Endothelial cell of umbilical vein (primary cell): Measurements from ENCODE around the gene ZNF526. TPM values are rescaled to one million over a fixed set of nuclear protein-coding genes. Genes with fewer than 3 reads are reported as not detected.

Experiments
- BruUV-seq: library from RNA; stranded (reverse); fragments of 400-500 nt; replicated peaks from 2 replicates; lab custom pipeline; 2021; lab: Mats Ljungman, UMichigan
- CTCF ChIA-PET: fragments of 300-600, 350-600 bp; sonication (Branson Sonifier 250); formaldehyde crosslinking; loops from one replicate; lab custom pipeline; 2021; ENCODE audit warnings: antibody characterized with exemption, inconsistent platforms; lab: Charles Lee
- POLR2A ChIA-PET: fragments of 300-600, 350-600 bp; sonication (Branson Sonifier 250); formaldehyde crosslinking; loops from one replicate; lab custom pipeline; 2021; ENCODE audit warnings: antibody characterized with exemption, inconsistent platforms; lab: Charles Lee
- DNase-seq: peaks from one replicate; pipeline ENCODE4 v3.0.0-alpha.2; 2011; ENCODE audit warnings: low read depth, low spot score
- FAIRE-seq: peaks from 2 replicates; lab custom pipeline; 2011; peaks lifted over from hg19 to GRCh38; lab: Jason Lieb, UNC
- H2AFZ ChIP-seq: 2 replicates; pipeline ENCODE4 v1.6.0; 2012; ENCODE audit warnings: low read depth, low read length, control low read depth, inconsistent platforms
- H3K27ac ChIP-seq: 2 replicates; pipeline ENCODE4 v1.5.1; 2011; ENCODE audit warnings: low read depth, mild to moderate bottlenecking, control low read depth, low read length, moderate library complexity; ENCODE audit not compliant: insufficient read depth
- H3K27me3 ChIP-seq, 2 experiments: 2 replicates each; pipeline versions ENCODE4 v1.6.0 to v1.6.1; 2011; ENCODE audit warnings: low read length in 2 of 2, mixed read lengths in 1 of 2; ENCODE audit not compliant: control insufficient read depth in 2 of 2, insufficient read depth in 2 of 2
- H3K36me3 ChIP-seq, 2 experiments: 2 replicates in 1 of 2; 3 replicates in 1 of 2; pipeline ENCODE4 v1.5.1; 2011; ENCODE audit warnings: low read length in 2 of 2, mild to moderate bottlenecking in 1 of 2, moderate library complexity in 1 of 2; ENCODE audit not compliant: control insufficient read depth in 2 of 2, insufficient read depth in 2 of 2; ENCODE audit errors: extremely low read depth in 1 of 2
- H3K4me1 ChIP-seq: 3 replicates; pipeline ENCODE4 v1.5.1; 2011; ENCODE audit warnings: mild to moderate bottlenecking, low read length; ENCODE audit not compliant: control insufficient read depth, insufficient read depth; ENCODE audit errors: extremely low read depth
- H3K4me2 ChIP-seq: 2 replicates; pipeline ENCODE4 v1.6.1; 2011; ENCODE audit warnings: low read length, control low read depth, mixed read lengths; ENCODE audit not compliant: insufficient read depth
- H3K4me3 ChIP-seq, 3 experiments: fragments of 200-600 bp in 1 of 3; sonication (generic), shearing (Covaris generic) in 1 of 3; replicated peaks in 1 of 3; 2 replicates each; pipeline ENCODE4 v1.5.1; 2011 to 2016; ENCODE audit warnings: control low read depth in 3 of 3, low read length in 3 of 3, mild to moderate bottlenecking in 2 of 3, inconsistent platforms in 1 of 3, low read depth in 1 of 3, moderate library complexity in 1 of 3; ENCODE audit not compliant: insufficient read depth in 1 of 3
- H3K79me2 ChIP-seq: 2 replicates; pipeline ENCODE4 v1.6.0; 2012; ENCODE audit warnings: low read length, inconsistent platforms; ENCODE audit not compliant: control insufficient read depth, insufficient read depth
- H3K9ac ChIP-seq: replicated peaks from 2 replicates; pipeline ENCODE3; 2011; ENCODE audit warnings: low read length, control low read depth; ENCODE audit not compliant: insufficient read depth; ENCODE audit errors: extremely low read depth
- H3K9me1 ChIP-seq: replicated peaks from 3 replicates; pipeline ENCODE4 v1.6.0; 2011; ENCODE audit warnings: mild to moderate bottlenecking, low read length; ENCODE audit not compliant: control insufficient read depth, insufficient read depth; ENCODE audit errors: extremely low read depth
- H3K9me3 ChIP-seq: replicated peaks from 2 replicates; pipeline ENCODE4 v1.5.1; 2012; ENCODE audit warnings: low read length, inconsistent platforms; ENCODE audit not compliant: control insufficient read depth, insufficient read depth
- H4K20me1 ChIP-seq: replicated peaks from 2 replicates; pipeline ENCODE3; 2011; ENCODE audit warnings: mild to moderate bottlenecking, low read length; ENCODE audit not compliant: control insufficient read depth, insufficient read depth; ENCODE audit errors: extremely low read depth
- CTCF ChIP-seq, 2 donors: IDR thresholded peaks; 1 replicate in 1 of 2; 2 replicates in 1 of 2; pipeline ENCODE4 v1.5.1; 2011; ENCODE audit warnings: low read length in 2 of 2, mild to moderate bottlenecking in 2 of 2, moderate library complexity in 2 of 2, control low read depth in 1 of 2, inconsistent platforms in 1 of 2, low read depth in 1 of 2; ENCODE audit not compliant: insufficient read depth in 1 of 2; ENCODE audit errors: extremely low read depth in 1 of 2
- EZH2 ChIP-seq: IDR thresholded peaks from 2 replicates; pipeline ENCODE4 v1.6.1; 2012; ENCODE audit warnings: borderline replicate concordance, low read depth, mild to moderate bottlenecking, moderate library complexity, low read length, inconsistent platforms; ENCODE audit not compliant: severe bottlenecking
- FOS ChIP-seq: IDR thresholded peaks from 2 replicates; pipeline ENCODE4 v1.6.1; 2011; ENCODE audit warnings: mild to moderate bottlenecking, low read length, moderate library complexity, borderline replicate concordance; ENCODE audit not compliant: insufficient read depth
- GATA2 ChIP-seq: IDR thresholded peaks from 2 replicates; pipeline ENCODE4 v1.7.0; 2011; ENCODE audit warnings: low read depth, mild to moderate bottlenecking, moderate library complexity, mixed read lengths, low read length; ENCODE audit not compliant: insufficient read length, insufficient read depth
- JUN ChIP-seq: IDR thresholded peaks from 2 replicates; pipeline ENCODE4 v1.6.1; 2011; ENCODE audit warnings: borderline replicate concordance, low read depth; ENCODE audit not compliant: insufficient read length, insufficient read depth
- MAX ChIP-seq: IDR thresholded peaks from 2 replicates; pipeline ENCODE4 v1.6.1; 2011; ENCODE audit not compliant: insufficient read depth, insufficient read length
- MYC ChIP-seq: IDR thresholded peaks from one replicate; pipeline ENCODE4 v1.6.1; 2011; ENCODE audit warnings: mild to moderate bottlenecking, low read depth, low read length
- POLR2A ChIP-seq: IDR thresholded peaks from 2 replicates; pipeline ENCODE4 v1.6.1; 2012; ENCODE audit warnings: low read depth, mild to moderate bottlenecking, control low read depth, low read length
- POLR2AphosphoS5 ChIP-seq: IDR thresholded peaks from 2 replicates; pipeline ENCODE4 v1.6.1; 2012; ENCODE audit warnings: low read depth, mild to moderate bottlenecking, control low read depth, low read length, moderate library complexity; ENCODE audit not compliant: insufficient read depth
- dilution Hi-C: fragments of 300-500 bp; cut with MboI; formaldehyde crosslinking; loops from one replicate; pipeline ENCODE4 v1.15.0; 2019; ENCODE audit warnings: low sequenced_read_pairs; ENCODE audit not compliant: extremely low pct_ligation_motif_present
- intact Hi-C: fragments of 100-400 bp; cut with micrococcal nuclease; formaldehyde crosslinking; loops from one replicate; pipeline ENCODE4 v1.10.0; 2022
- polyA plus RNA-seq, 4 experiments: library from polyadenylated mRNA; depleted of rRNA in 3 of 4; stranded (reverse) in 3 of 4; unstranded in 1 of 4; fragments of >200 nt; gene quantifications; 2 replicates each; pipeline versions ENCODE4 v1.2.1 to v1.2.3, GENCODE V29; 2011 to 2012; ENCODE audit warnings: missing spikeins in 1 of 4
- total RNA-seq: library from RNA; stranded (reverse); gene quantifications from 2 replicates; pipeline ENCODE4 v1.2.3, GENCODE V29; 2021

The ZNF526 gene
- total and polyA plus RNA-seq, 2 donors (not counting 3 experiments of a cell fraction or from before 2014, with no cell fraction given): 6.5 to 13.3 TPM

- Histone ChIP-seq H3K4me2 (no peak overlapping the region), H3K4me1 (no peaks in the 10 kb centered on the region), H3K9me3 (no peaks in the 10 kb centered on the region), H3K4me3 (no peak overlapping the region), H3K27me3 (peaks cover 2 to 9% of the 10 kb centered on the region in 2 experiments), H4K20me1 (no peaks in the 10 kb centered on the region), H2AFZ (no peak overlapping the region), H3K9me1 (no peaks in the 10 kb centered on the region), H3K9ac (no peak overlapping the region), H3K27ac (no peak overlapping the region), H3K36me3 (no peaks in the 10 kb centered on the region), H3K79me2 (no peaks in the 10 kb centered on the region)
- DNase-seq (no peak), FAIRE-seq (no peak)
- intact Hi-C loops: no loop called here
- POLR2A ChIA-PET: no interaction called here
- no TSS peak for BruUV-seq
- TF ChIP-seq POLR2A: no peak
- no peak for TF ChIP-seq JUN
- no peak for TF ChIP-seq MAX
- no peak for TF ChIP-seq CTCF (IDR thresholded peaks at IDR 0.05; ENCODE audit: extremely low read depth in 1 of 2, insufficient read depth in 1 of 2, low read depth in 1 of 2, low read length in 2 of 2)
- dilution Hi-C loops: no loop called here
- CTCF ChIA-PET: interaction anchor here (0.7 to 1.2 kb wide), 3 partner anchors 14 to 181 kb away, joined by 3 read pairs; no protein-coding TSS in a partner anchor
Measured at GRCh38 chr19:42191330-42191729, 28.8 kb upstream of the ZNF526 start.

GRCh38 chr19:42191855-42192254, 28.3 kb upstream of the ZNF526 start:
- Histone ChIP-seq H3K9me3 (no peaks in the 10 kb centered on the region), H4K20me1 (no peaks in the 10 kb centered on the region), H3K4me1 (no peaks in the 10 kb centered on the region), H3K4me2 (no peak overlapping the region), H3K4me3 (no peak overlapping the region), H3K9ac (no peak overlapping the region), H3K36me3 (no peaks in the 10 kb centered on the region), H2AFZ (no peak overlapping the region), H3K27ac (no peak overlapping the region), H3K27me3 (peaks cover 2 to 9% of the 10 kb centered on the region in 2 experiments), H3K79me2 (no peaks in the 10 kb centered on the region), H3K9me1 (no peaks in the 10 kb centered on the region)
- ChIA-PET POLR2A (no interaction called here), CTCF (interaction anchor here (1.0 to 1.2 kb wide), 2 partner anchors 15 to 59 kb away, joined by 3 read pairs; no protein-coding TSS in a partner anchor)
- dilution Hi-C loops (no loop called here), intact Hi-C loops (no loop called here)
- FAIRE-seq (no peak), DNase-seq (no peak)
- BruUV-seq: no TSS peak
- TF ChIP-seq EZH2: no peak
- no peak for TF ChIP-seq POLR2AphosphoS5
- no peak for TF ChIP-seq FOS
- TF ChIP-seq CTCF (IDR thresholded peaks at IDR 0.05; ENCODE audit: extremely low read depth in 1 of 2, insufficient read depth in 1 of 2, low read depth in 1 of 2, low read length in 2 of 2): no peak
- no peak for TF ChIP-seq POLR2A
- no peak for TF ChIP-seq MYC
- TF ChIP-seq JUN: no peak
- no peak for TF ChIP-seq MAX
- TF ChIP-seq GATA2: no peak
